Fibroblast of lung (primary cell): ENCODE data around the gene POLR1E.

Experiments
- EZH2 ChIP-seq: IDR thresholded peaks from 2 replicates; pipeline ENCODE4 v1.5.1; 2012; ENCODE audit warnings: low read length, control low read depth, mild to moderate bottlenecking; ENCODE audit errors: missing control alignments
- TF ChIP-seq, protein P1 (sequence below), 2 donors: IDR thresholded peaks in 1 of 2; conservative IDR thresholded peaks in 1 of 2; 1 replicate in 1 of 2; 2 replicates in 1 of 2; pipeline ENCODE4 v1.5.1; 2011 to 2012; ENCODE audit warnings: low read length in 2 of 2, control low read depth in 1 of 2, inconsistent platforms in 1 of 2, low read depth in 1 of 2, mild to moderate bottlenecking in 1 of 2

DNA sequence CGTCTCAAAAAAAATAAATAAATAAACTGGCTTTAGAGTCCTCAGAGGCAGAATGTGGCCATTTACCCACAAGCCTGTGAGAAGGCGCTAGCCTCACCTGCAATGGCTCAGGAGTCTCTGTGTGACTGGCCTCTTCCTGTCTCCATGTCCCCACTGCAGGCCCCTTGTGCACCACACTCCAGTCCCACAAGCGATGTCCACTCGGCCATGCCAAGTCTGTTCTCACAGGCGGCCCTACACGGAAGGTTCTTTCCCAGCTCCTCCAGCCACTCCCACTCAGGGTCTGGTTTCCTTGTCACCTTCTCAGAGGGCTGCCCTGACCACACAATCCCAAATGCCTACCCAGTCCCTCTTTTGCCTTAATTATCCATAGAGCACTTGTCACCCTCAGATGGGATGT lies 38.2 kb downstream of the POLR1E start:
- TF ChIP-seq, protein P1, sequence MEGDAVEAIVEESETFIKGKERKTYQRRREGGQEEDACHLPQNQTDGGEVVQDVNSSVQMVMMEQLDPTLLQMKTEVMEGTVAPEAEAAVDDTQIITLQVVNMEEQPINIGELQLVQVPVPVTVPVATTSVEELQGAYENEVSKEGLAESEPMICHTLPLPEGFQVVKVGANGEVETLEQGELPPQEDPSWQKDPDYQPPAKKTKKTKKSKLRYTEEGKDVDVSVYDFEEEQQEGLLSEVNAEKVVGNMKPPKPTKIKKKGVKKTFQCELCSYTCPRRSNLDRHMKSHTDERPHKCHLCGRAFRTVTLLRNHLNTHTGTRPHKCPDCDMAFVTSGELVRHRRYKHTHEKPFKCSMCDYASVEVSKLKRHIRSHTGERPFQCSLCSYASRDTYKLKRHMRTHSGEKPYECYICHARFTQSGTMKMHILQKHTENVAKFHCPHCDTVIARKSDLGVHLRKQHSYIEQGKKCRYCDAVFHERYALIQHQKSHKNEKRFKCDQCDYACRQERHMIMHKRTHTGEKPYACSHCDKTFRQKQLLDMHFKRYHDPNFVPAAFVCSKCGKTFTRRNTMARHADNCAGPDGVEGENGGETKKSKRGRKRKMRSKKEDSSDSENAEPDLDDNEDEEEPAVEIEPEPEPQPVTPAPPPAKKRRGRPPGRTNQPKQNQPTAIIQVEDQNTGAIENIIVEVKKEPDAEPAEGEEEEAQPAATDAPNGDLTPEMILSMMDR (conservative IDR thresholded peaks at IDR 0.05 in 1 of 2, IDR thresholded peaks at IDR 0.05 in 1 of 2; ENCODE audit: low read depth in 1 of 2, low read length in 2 of 2), result no peak
- no peak for TF ChIP-seq EZH2
